Fibroblast of skin of abdomen (primary cell): Measurements from ENCODE around the gene RNF187.

Source experiments
- DNase-seq: peaks from one replicate; pipeline ENCODE4 v3.0.0-alpha.2; 2013

Gene RNF187

DNA sequence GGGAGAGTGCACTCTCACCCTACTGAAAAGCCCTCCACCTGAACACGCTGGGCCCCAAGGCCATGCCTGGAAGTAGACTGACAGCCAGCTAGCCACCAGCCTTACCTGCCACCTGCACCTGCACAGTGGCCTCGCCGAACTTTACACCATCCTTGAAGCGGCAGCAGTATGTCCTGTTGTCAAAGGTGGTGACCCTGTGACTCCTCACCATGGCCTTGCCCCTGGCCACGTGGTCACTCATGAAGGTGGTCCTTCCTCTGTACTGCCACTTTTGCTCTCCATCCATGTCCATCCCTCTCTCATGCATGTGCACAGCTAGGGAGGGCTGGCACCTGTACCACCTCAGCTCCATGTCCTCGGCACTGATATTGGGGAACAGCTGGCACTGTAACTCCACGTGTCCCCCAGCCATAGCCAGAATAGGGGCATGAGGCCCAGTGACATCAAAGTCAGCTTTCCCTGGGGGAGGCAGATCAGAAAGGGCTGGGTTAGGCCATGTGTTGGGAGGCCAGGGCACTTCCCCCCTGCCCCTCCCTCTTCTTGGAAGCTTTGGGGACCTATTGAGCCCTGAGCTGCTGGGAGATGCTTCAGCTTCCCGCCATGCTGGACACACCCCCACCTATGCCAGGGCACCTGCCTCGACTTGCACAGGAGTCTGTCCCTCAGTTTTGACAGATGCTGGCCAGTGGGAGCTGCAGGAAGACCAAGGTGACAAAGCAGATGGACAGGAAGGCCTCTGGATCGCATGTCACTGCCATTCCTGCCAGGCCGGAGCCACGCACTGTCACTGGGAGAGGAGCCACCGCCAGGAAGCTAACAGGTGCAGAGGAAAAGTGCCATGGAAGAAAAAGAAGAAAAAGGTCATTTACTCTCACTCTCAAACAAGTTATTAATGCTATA is 24.6 kb downstream of the RNF187 start:
- DNase-seq: no peak

DNA sequence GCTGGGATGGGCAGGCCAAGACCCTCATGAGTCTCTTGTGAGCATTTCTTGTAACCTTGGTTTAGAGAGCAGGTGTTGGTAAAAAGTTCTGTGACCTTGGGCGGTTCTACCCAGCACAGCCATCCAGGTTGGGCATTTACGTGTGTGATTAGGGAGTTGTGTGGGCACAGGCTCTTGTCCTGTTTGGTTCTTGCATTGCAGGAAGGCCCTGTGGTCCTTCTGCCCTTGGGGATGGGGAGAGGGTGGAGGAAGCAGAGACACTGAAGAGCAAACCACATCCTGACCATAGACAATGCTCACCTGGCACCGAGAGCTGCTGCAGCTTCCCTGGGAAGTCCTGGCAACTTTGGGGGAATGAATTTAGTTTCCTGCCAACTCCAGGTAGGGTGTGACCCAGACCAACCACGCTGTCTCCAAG is 25.6 kb downstream of the RNF187 start:
- DNase-seq: no peak

GRCh38 chr1:228513236-228513900 is 26.2 kb downstream of the RNF187 start:
- no peak for DNase-seq

- DNase-seq: no peak
Observed at GRCh38 chr1:228514421-228514820, 27.2 kb downstream of the RNF187 start.

DNA sequence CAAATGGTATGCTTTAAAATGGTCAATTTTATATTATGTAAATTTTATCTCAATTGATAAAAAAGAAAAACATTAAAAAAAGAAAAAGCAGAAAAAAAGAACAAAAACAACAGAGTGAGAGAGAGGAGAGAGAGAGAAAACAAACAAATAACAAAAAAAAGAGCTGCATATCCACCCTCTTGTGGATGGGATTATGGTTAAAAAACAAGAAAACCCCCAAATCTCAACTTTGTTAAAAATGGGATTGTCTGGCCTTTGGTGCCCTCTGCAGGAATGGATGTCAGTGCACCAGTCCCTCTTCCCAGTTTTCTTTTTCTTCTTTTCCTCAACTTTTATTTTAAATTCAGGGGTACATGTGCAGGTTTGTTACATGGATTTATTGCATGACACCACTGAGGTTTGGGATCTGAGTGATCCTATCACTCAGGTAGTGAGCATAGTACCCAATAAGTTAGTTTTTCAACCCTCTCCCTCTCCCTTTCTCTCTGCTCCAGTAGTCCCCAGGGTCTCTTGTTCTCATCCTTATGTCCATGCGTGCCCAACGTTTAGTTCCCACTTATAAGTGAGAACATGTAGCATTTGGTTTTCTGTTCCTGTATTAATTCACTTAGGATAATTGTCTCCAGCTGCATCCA is 28.1 kb downstream of the RNF187 start:
- DNase-seq: peak; percentile 37

- no peak for DNase-seq
Observed at GRCh38 chr1:228517655-228518054, 30.5 kb downstream of the RNF187 start.

DNA sequence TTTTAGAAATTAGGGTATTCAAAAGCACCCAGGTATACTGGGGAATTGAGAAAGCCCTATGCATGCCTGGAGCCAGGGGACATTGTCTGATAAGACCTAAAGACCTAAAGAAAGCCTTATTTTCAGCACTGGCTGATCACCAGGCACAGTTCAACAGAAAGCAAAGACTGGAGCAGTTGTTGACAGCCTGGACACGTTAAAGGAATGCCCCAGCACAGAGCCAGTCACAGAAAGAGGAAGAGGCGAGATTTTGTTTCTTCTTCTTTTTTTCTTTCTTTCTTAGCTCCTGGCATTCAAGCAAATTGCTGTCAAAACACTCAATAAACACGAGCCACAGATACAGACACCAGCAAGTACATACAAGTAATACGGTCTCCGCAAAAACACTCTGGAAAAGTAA is 40.4 kb downstream of the RNF187 start:
- DNase-seq: no peak

GRCh38 chr1:228528612-228529011 is 41.4 kb downstream of the RNF187 start:
- DNase-seq: no peak

DNA sequence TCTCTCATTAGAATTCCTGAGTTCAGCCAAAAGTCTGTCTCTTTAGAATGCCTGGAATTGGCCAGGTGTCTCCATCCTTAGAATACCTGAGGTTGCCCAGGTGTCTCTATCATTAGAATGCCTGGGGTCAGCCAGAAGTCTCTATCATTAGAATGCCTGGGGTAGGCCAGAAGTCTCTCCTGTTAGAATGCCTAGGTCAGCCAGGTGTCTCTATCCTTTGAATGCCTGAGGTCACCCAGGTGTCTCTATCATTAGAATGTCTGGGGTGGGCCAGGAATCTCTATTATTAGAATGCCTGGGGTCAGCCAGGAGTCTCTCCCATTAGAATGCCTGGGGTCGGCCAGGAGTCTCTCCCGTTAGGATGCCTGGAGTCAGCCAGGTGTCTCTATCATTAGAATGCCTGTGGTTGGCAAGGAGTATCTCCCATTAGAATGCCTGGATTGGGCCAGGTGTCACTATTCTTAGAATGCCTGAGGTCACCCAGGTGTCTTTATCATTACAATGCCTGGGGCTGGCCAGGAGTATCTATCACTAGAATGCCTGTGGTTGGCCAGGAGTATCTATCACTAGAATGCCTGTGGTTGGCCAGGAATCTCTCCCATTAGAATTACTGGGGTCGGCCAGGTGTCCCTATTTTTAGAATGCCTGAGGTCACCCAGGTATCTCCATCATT is 43.0 kb downstream of the RNF187 start:
- no peak for DNase-seq

GRCh38 chr1:228530951-228531731 is 44.0 kb downstream of the RNF187 start:
- DNase-seq: no peak

- DNase-seq: no peak
Observed at GRCh38 chr1:228538831-228539230, 51.6 kb downstream of the RNF187 start.

GRCh38 chr1:228540161-228540917 is 53.2 kb downstream of the RNF187 start:
- DNase-seq: no peak

GRCh38 chr1:228541725-228542124 is 54.5 kb downstream of the RNF187 start:
- no peak for DNase-seq

DNA sequence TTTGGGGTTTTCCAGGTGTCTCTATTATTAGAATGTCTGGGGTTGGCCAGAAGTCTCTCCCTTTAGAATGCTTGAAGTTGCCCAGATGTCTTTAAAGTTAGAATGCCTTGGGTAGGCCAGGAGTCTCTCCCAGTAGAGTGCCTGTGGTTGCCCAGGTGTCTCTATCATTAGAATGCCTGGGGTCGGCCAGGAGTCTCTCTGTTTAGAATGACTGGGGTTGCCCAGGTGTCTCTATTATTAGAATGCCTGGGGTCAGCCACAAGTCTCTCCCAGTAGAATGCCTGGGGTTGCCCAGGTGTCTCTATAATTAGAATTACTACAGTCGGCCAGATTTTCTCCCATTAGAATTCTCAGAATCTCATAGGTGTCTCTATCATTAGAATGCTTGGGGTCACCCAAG is 55.2 kb downstream of the RNF187 start:
- DNase-seq: no peak

DNA sequence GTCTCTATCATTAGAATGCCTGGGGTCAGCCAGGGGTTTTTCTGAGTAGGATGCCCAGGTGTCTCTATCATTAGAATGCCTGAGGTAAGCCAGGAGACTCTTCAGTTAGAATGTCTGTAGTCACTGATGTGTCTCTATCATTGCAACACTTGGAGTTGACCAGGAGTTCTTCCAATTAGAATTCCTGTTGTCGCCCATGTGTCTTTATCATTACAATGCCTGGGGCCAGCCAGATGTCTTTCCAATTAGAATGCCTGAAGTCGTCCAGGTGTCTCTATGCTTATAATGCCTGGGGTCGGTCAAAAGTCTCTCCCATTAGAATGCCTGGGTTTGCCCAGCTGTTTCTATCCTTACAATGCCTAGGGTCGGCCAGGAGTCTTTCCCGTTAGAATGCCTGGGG is 55.8 kb downstream of the RNF187 start:
- no peak for DNase-seq

DNA sequence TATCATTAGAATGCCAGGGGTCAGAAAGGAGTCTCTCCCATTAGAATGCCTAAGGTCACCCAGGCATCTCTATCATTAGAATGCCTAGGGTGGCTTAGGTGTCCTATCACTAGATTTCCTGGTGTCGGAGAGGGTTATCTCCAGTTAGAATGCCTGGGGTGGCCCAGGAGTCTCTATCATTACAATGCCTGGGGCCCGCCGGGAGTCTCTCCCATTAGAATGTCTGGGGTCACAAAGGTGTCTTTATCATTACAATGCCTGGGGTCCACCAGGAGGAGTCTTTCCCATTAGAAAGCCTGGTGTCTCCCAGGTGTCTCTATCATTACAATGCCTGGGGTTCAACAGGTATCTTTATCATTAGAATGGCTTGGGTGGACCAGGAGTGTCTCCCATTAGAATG is 56.2 kb downstream of the RNF187 start:
- no peak for DNase-seq

- DNase-seq: no peak
Observed at GRCh38 chr1:228544021-228544850, 57.1 kb downstream of the RNF187 start.

- no peak for DNase-seq
Observed at GRCh38 chr1:228544921-228545591, 57.9 kb downstream of the RNF187 start.
